Measurements from ENCODE around the gene FGF4.

FGF4 gene

DNA sequence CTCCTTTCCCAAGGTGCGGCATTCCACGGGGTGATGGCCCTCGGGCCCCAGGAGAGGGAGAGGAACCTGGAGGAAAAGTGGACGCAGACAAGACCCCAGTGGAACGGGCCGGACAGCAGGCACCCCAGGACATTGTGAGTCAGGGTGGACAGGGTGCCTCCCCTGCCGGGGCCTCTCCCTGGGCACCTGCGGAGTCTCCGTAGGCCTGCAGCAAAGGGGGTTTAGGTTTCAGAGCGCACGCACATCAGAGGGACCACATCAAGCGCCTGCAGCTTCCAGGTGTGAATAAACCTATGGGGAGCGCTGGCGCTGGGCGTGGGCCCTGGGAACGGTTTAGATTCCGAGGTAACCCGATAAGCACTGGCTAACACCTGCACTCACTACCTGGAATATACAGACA lies 48.7 kb downstream of the FGF4 start:
- no peak for DNase-seq (ENCODE audit: low read depth)

DNA sequence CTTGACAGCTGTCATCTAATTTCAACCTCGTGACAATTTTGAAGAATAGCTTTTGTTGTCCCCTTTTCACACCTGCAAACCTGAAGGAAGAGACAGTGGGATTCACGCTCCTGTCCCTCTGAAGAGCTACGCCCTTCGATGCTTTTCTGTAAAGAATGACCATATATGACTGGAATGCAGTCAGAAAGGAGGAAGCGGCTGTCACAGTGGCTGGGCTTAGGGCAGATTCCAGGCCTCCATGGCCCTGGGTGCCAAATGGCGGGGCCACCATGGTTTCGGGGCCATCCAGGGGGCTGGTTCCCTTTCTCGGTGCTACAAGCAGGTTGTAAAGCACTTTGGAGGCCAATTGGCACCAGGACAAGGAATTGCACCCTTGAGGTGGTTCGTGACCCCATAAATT lies 49.1 kb downstream of the FGF4 start:
- DNase-seq (ENCODE audit: low read depth): peak; percentile 51

DNA sequence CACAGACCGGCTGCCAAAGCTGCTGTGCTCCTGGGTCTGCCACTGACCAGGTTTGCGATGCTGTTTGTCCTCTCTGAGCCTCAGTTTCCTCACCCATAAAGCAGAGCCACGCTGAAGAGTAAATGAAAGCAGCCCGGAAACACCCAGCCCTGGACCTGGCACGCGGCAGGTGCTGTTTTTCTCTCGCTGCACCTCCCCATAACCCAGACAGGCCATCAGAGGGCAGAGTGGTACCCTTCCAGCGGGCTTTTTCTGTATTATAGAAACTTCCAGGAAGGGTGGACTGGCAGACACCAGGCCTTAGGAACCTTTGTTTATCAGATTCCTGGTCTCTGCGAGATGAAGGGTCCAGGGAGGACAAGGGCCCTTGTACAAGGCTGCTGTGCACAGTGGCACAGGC lies 53.4 kb downstream of the FGF4 start:
- peak; percentile 13 for DNase-seq (ENCODE audit: low read depth)

DNA sequence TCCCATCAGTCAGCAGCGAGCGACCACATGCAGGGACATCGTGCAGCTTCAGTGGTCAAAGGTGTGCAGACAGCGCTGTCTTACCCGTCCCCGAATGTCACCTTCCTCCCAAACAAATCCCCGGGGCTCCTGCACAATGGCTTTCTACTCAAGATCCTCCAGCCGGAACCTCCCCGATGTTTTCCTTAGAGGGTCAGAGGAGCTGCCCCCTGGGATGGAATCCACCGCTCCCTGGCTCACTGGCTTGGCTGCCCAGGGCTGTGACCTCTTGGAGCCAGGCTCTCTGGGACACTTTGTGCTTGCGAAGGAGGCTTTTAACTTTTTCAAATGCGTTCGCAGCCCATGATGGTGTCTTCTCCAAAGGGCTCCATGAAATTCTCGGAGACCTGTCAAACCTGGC lies 54.0 kb downstream of the FGF4 start:
- no peak for DNase-seq (ENCODE audit: low read depth)

All from EH (cell line).